ENCODE data around the gene MYO1D.

- TF ChIP-seq CTCF (IDR thresholded peaks at IDR 0.05) (no peak), POLR2A (IDR thresholded peaks at IDR 0.05) (no peak), EP300 (IDR thresholded peaks at IDR 0.05) (no peak)
These were observed 228.5 kb downstream of the MYO1D start for GRCh38 chr17:32648450-32648849.
